CD4-positive, alpha-beta T cell treated with Interleukin-17A for 1 hour (primary cell): Measurements from ENCODE around the gene RNF111.
"Not testable (repeated sequence)": the region's sequence is repeated elsewhere in the genome, so short reads cannot be mapped to it uniquely, and the experiment has no call there.

Experiments used
- DNase-seq: peaks from one replicate; pipeline ENCODE4 v3.0.0-alpha.2; 2020

Gene RNF111

DNA sequence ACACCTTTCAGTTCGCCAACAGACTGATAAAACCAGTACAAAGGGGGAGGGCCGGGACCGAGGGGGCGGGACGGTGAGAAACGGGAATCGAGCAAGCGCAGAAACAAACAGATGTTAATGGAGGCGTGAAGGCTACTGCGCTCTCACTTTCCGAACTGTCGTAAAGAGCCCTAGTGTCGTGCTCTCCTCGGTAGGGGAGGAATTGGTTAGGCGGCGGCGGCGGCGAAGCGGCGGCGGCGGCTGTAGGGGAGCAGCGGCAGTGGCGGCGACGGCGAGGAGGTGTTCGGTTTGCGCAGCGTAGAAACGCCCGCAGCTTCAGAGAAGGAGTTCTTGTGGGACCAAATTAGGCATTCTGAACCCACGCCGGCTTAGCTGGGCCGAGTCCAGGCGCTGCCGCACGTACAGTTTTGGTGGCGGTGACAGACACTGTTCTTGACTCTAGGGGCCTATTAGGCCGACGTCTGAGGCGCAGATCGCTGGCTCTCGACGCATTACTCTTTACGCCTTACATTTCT, at the start of gene RNF111:
RNF111 (plus strand) TSS at position 173 of the 515 bp plus-strand sequence. CDS start 43,160 bp downstream, outside the sequence.
- peak; percentile 96 for DNase-seq

GRCh38 chr15:58947179-58947578, 40.3 kb upstream of the RNF111 start:
- no peak for DNase-seq

DNA sequence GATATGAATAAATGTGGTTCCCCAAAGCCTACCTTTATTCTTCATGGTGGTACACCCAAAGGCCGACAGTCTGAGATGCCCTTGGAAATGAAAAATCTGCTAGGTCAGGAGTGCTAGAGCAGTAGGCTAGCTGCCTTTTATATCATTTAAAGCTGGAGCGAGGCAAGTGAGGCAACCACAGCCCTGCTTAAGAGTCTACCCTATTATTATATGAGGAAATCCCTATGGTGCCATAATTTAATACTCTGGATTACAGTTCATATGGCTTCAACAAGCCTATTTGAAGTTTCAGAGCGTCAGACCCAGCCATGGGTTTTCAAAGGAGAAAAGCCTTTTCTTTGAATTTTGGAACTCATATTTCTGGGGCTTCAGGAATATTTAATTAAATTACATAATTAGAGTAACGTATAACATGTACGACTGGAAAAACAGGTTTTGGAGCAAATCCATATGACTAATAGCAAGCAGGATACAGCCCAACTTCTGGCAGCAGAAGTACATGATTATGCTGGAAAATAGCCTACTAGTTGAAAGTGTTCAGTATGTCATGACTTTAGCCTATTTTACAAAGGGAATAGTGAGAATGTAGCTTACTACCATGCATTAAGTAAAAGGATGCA, 36.0 kb upstream of the RNF111 start:
- no peak for DNase-seq

- no peak for DNase-seq
Measured at GRCh38 chr15:58952751-58953150, 34.7 kb upstream of the RNF111 start.

- DNase-seq = peak; percentile 80
Measured at GRCh38 chr15:58957101-58957973, 30.1 kb upstream of the RNF111 start.

- no peak for DNase-seq
Measured at GRCh38 chr15:58958811-58959210, 28.7 kb upstream of the RNF111 start.

- no peak for DNase-seq
Measured at GRCh38 chr15:58962136-58962535, 25.3 kb upstream of the RNF111 start.

DNA sequence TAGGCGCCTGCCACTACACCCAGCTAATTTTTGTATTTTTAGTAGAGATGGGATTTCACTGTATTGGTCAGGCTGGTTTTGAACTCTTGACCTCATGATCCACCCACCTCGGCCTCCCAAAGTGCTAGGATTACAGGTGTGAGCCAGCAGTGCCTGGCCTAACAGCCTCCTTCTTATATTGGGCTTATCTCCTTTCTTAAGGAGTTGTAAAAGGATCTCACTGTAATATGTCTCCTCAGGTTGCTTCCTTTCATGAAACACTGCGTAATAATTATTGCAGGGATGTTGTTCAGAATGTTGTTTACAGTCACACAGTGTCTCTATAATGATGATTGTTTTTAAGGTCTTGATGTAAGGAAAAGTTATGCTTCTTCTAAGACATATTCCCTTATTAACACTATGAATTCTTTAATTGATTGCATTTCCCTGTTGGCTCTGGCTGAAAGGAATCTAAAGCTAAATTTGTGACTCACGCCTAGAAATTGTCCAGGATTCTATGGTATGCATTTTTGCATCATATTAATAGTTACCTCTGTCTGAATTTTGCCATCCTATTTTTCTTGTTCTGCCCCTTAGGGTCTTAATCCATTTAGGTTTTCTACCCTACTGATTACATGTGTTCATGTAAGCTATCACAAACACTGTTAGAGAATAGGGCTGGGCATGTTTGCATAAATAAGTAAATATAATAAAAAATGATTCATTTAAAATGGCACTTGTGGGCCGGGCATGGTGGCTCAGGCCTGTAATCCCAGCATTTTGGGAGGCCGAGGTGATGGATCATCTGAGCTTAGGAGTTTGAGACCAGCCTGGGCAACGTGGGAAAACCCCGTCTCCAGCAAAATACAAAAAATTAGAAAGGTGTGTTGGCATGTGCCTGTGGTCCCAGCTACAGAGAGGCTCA, 24.5 kb upstream of the RNF111 start:
- no peak for DNase-seq

DNA sequence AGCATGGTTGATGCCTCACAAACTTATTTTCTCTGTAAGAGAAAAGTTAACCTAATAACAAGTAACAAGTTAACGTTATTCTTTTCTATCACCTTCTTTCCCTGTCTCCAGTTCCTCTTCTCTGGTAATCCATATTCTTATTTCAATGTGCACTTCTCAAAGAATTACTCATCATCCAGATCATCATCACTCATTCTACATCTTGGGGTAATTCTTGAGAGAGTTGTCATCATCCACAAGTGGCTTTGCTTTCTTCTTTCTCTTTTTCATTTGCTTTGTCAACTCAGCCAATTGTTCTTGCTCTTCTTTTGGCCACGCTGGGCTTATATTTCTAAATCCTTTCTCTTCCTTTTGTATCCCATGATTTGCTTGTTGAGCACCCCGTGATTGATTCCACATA, 20.8 kb upstream of the RNF111 start:
- DNase-seq = no peak

GRCh38 chr15:58967479-58967878, 20.0 kb upstream of the RNF111 start:
- DNase-seq = no peak

DNA sequence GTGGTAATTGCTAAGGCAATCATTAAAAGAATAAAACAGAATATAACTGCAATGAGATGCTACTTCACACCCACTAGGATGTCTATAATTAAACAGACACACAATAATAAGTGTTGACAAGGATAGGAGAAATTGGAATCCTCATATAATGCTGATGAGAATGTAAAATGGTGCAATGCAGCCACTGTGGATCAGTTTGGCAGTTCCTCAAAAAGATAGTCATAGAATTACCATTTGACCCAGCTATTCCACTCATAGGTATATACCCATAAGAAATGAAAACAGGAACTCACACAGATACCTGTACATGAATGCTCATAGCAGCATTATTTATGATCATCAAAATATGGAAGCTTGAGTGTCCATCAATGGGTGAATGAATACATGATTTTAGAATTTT, 9.6 kb upstream of the RNF111 start:
- DNase-seq = no peak

DNA sequence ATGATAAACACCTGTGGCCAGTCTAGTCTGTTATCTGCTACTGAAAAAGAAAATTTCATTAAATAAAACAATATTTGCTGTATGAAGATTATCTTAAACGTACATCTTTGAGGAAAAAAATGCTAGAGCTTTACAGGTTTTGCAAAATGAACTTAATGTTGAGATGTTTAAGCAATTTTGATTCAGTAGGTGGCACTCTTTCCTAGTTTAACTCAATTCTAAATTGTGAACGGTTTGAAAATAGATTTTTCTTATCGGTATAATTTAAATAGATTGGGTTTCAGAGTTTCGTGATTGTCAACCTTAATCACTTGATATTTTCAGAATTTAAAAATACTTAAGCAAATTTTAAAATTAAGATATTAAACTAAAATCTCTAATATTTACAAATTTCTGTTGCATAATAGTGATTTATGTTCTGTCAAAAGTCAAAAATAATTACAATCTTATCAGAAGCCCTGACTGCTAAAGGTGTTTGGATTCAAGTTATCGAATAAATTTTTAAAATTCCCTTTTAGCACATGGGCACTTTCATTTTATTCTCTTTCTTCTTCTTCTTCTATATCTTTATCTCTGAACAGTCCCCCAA, 7.0 kb upstream of the RNF111 start:
- DNase-seq = peak; percentile 62

DNA sequence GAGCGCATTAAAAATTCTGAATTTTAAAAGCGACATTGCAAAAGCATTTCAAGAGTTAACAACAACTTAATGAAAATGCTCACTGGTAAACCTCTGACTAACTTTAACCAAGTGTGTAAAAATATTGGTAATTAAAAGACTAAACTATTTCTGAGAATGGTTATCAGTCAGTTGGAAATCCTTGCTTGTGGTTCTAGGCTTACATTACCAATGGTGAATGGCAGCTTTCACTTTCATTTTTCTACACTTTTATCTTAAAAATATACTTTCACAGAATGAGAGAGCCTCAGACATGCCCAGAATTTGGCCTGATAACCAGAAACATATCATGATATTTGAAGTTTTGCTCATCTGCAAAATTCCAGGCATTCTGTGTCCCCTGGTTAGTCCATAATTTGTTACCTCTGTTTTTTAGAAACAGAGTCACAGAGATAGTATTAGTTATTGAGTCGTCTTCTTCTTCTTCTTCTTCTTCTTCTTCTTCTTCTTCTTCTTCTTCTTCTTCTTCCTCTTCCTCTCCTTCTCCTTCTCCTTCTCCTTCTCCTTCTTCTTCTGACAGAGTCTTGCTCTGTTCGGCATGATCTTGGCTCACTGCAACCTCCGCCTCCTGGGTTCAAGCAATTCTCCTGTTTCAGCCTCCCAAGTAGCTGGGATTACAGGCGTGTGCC, 5.5 kb upstream of the RNF111 start:
- peak; percentile 53 for DNase-seq

DNA sequence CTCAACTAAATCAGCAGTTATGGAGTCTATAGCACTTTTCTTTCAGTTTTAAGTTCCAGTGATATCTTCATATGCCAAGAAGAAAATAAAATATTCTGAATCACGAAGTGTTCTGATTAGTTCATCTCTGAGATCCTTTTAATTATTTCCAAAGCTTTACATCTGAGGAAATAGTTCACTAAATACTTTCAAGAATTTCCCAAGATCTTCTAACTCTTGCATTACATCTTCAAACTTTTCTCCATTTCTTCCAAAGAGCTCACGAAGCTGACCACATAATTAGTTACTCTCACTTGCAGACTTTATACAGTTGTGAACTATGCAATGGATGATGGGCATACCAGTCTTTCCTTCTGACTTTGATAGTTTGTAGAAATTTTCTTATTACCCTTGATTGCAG, 4.2 kb upstream of the RNF111 start:
- no peak for DNase-seq

- no peak for DNase-seq
Measured at GRCh38 chr15:58985443-58985842, 2.0 kb upstream of the RNF111 start.

DNA sequence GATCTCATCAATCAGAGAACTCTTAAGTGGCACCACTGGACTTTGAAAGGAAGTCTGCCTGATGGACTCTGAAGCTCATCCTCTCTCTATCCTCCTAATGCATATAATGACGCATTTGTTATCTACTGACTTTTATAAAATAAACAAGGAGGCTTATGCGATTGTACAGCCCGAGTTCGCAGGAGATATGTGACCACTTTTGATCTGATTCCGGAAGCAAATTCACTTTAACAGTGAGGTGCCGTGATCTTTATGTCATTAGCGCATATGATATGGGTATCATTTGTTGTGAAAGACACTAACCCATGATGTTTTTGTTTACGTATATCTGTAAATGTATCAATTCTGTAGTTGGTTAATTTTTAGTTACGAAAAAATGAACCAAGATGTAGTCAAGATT, 427 bp upstream of the RNF111 start:
- DNase-seq = no peak

DNA sequence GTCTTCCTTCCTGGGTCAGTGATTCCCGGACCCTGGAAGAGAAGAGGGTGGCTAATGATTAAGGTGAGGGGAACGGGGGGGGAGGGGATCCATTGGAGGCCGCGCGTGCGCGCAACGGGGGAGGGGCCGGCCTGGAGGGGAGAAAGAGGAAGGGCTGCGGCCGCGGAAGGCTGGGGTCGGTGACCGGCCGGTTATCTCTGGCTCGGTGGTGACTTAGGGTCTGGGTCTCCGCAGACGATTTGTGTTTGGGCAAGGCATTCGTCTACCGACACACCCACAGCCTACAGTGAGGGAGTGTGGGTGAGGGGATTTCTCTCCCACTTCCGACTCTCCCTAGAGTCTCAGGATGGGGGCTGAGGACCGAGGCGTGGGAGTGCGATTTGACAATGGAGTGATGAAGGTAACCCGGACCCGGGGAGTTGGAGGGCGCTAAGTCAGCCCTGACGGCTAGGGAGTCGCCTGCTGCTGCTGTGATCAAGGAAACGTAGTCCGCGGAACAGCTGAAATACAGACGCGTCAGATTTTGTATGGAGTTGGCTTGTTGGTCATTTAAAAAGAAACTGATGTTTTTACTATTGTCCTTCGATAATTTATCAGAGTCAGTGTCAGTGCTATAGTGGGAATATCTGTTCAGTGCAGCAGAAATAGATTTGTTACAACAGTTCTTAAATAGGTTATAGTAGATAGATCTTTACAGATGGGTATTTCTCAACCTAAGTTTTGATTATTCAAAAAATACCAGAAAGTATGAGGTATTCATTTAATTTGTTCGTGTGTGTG, 733 bp downstream of the RNF111 start:
- DNase-seq = peak; percentile 59

DNA sequence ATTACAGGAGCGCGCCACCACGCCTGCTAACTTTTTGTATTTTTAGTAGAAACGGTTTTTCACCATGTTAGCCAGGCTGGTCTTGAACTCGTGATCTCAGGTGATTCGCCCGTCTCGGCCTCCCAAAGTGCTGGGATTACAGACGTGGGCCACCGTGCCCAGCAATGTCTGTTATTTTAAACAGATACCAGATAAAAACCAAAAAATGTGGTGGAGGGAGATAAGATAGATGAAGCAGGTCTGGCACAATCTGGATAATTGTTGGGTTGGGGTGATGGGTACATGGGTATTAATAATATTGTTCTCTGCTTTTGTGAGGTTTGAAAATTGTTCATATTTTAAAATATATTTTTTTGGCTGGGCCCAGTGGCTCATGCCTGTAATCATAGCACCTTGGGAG, 4.7 kb downstream of the RNF111 start:
- DNase-seq = no peak

DNA sequence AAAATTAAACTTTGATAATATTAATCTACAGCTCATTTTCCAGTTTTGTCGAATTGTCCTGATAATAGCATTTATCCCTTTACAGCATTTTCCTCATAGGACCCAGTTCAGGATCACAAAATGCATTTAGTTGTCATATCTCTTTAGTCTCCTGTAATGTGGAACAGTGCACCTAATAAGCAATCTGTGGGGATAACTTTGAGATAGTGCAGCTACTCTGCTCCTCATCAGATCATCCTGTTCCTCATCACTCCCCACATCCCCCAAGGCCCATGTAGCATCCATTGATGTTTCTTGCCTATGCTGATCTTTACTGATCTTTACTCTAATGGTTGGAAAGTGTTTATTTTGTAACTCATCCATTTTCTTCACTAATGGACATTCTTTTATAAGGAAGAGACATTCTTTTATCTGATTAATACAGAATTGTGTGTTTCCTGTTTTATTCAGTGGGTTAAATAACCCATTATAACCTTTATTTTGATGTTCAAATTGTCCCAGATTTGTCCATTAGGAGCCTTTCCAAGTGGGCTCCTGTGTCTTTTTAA, 7.5 kb downstream of the RNF111 start:
- no peak for DNase-seq

- DNase-seq = no peak
Measured at GRCh38 chr15:58999694-59000093, 12.2 kb downstream of the RNF111 start.

- DNase-seq = not testable (repeated sequence)
Measured at GRCh38 chr15:59000251-59000650, 12.8 kb downstream of the RNF111 start.
